ENCODE data around the gene GHRHR.
A peak's percentile ranks its signal among the peaks of the same experiment; 100 is the strongest.

GHRHR gene

DNA sequence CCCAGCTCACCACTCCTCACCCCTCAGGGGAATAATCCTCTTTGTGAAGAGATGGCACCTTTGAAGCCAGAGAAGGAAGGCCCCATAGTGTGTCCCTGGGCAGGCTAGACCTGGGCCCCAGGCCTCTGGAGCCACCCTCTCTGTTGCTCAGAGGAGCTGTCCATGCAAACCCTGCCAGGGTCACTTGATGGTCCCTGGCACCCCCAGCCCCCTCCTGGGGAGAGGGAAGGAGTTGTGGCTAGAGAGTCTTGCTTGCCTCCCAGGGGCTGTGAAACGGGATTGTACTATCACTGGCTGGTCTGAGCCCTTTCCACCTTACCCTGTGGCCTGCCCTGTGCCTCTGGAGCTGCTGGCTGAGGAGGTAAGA is 5.8 kb downstream of the GHRHR start:
- no peak for DNase-seq

DNA sequence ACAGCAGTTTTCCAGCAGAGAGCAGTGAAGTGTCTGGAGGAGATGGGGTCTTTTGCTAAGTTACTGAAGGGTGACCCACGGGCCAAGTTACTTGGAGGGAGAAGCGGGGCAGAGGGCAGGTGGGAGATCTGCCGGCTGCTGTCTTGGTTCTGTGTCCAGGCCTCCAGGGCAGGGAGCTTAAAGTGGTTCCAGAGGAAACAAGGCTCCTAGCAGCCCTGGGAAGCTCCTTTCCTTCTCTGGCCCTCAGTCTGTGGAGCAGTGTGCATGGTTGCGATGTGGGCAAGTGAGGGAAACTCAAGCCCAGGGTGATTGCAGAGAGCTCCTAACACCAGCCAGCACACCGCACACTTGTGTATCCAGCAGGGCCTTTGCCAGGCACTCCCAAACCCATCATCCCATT is 6.3 kb downstream of the GHRHR start:
- DNase-seq, result no peak

DNA sequence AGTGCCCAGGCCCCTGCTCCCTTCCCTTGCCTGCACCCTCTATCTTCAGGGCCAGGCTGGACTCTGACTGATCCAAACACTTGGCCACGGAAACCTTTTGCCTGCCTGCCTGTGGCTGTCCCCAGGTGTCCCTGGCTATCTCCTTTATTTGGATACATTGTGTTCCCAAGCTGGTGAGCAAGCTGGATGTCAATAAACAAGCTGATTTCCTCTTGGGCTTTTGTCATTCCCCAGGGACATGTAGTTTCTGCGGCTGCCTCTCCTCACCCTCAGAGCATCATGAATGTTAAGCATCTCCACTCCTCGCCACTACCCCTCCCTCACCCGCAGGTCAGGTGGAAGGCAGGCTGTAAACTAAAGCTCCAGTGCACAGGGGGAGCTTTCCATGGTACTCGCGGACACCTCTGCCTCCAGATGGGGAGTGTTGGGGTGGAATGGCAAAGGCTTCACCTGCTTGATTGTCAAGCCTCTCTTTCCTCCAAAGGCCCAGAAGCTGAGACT is 6.9 kb downstream of the GHRHR start:
- no peak for DNase-seq

DNA sequence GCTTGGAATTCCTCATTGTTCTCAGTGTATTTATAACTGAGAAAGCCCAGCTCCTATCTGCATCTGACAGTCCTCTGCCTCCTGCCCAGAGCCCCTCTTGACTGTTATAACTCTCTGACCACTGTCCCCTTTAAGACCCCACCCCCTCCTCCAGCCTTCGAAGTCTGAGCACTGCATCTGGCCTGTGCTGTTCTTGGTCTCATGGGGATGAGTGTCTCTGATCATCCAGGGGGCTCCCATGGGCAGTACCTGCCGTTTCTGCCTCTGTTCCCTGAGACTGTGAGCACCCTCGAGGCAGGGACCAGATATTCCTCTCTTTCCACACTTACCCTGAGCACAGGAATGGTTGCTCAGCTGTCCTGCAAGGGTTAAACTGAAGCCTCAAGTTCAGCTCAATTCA is 7.7 kb downstream of the GHRHR start:
- DNase-seq, result no peak

DNA sequence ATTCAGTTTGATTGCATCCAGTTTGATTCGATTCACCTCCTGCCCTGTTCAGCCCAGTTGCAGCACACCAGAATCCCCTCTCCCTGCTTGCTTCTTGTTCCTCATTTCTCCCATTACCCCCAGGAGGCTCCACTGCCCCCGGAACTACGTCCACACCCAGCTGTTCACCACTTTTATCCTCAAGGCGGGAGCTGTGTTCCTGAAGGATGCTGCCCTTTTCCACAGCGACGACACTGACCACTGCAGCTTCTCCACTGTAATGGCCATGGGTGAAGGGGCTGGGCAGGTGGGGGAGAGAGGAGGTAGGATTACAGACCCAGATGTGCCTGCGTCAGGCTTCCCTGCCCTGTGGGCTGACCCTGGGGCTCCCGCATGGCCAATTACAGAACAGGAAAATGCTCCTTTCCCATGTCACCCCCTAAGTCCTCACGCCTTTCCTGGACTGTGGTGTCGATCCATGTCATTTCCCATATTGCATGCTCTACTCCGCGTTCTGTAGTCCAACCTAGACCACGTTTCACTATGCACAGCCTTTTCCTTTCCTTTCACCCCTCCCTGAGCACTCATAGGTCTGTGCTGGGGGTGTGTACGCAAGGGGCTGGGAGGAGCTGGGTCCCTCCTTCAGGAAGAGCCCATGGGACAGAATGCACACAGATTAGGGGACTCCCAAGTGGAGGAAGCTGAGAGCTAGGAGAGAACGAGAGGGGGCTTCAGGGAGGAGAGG is 8.2 kb downstream of the GHRHR start:
- DNase-seq, result no peak

DNA sequence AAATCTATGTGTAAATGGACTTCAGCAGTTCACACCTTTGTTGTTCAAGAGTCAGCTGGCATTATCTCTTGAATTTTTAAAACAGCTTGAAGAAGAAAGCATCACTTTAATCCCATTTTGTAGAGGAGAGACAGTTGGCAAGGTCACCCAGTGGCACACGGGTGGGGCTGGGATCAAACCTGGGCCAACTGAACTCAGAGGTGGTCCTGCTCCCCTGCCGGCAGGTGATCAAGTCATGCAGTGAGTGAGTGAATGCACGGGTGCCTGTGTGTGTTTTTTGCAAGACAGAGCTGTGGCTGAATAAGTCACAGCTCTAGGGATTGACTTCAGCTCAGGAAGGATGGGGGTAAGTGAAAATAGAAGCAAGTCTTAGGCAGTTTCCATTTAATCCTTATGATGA is 9.5 kb downstream of the GHRHR start:
- DNase-seq, result no peak

DNA sequence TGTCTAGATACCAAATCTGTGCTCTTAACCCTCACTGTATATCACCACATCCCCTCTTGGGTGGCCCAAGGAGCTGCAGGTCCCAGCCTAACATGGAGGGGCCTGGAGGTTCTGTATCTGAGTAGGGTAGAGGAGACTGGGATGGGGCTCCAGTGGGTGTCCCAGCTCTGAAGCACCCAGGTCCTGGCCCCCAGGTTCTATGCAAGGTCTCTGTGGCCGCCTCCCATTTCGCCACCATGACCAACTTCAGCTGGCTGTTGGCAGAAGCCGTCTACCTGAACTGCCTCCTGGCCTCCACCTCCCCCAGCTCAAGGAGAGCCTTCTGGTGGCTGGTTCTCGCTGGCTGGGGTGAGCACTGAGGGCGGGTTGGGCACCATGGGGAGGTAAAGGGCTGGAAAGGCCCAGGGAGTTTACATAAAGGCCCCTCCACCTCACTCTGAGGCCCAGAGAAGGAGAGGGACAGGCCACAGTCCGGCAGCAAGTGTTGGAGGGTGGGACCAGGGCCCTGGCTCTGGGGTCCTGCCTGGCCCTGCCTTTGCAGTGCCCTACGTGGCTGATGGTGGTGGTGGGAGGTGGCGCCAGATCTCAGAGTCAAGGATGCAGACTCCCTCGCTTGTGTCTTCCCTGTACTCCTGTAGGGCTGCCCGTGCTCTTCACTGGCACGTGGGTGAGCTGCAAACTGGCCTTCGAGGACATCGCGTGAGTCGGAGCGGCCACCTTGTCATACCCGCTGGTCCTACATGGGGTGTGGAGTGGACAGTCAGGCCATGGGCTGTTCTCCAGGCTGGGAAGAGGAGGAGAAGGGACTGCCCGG is 10.2 kb downstream of the GHRHR start:
- no peak for DNase-seq

DNA sequence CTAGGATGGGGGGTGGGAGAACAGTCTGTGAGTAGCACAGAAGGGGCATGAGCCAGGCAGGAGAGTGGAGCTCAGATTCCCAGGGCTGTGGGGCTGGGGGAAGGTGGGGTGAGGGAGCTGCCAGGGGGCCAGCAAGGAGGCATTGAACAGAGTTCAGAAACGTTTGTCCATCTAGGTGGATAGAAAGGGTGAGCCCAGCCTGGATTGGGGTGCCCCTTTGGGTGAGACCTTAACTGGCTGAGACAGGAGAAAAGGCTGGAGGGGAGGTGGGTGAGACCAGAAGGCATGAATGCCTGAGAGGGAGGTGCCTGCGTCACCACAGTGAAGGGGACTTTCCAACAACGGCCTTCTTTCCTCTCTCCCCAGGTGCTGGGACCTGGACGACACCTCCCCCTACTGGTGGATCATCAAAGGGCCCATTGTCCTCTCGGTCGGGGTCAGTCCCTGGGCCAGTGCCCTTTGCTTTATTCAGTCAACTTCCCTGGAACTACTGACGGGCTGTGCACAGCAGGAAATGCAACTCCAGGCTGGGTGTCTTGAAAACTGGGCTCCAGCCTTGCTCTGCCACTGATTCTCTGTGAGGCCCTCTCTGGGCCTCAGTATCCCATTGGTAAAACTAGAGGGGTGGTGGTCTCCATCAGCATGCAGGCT is 11.0 kb downstream of the GHRHR start:
- peak; percentile 23 for DNase-seq

DNA sequence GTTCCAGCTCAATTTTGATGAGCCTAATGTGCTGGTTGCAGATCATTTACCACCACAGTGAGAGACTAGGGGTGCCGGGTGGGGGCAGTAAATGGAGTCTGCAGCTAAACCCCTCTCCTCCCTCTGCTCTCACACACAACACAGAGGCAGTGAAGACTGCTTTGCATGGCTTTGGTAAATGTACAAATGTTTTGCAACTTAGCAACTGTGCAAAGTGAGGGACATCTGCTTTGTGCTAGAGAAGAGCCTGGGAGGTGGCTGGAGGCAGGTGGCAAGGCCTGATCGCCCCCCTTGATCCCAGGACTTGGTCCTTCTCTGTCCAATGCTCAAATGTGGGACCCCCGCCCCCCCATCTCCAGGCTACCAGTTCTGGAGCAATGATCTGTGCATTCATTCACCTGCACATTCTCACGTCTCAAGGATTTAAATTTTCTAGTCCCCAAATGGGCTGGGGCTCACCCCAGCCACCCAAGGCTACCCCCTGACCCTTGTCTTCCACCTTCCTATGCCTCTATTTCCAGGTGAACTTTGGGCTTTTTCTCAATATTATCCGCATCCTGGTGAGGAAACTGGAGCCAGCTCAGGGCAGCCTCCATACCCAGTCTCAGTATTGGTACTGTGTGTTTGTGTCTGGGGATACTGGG is 11.6 kb downstream of the GHRHR start:
- DNase-seq, result no peak

DNA sequence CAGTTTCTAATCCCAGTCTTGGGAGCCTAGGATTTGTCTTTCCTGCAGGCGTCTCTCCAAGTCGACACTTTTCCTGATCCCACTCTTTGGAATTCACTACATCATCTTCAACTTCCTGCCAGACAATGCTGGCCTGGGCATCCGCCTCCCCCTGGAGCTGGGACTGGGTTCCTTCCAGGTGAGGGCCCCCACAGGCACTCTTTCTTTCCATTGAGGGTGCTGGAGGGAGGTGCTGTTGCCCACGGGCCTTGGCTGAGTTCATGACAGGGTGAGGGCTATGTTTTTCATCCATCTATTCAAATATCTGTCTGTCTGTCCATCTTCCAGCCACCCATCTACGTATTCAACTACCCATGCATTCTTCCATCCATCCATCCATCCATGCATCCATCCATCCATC is 12.6 kb downstream of the GHRHR start:
- no peak for DNase-seq

DNA sequence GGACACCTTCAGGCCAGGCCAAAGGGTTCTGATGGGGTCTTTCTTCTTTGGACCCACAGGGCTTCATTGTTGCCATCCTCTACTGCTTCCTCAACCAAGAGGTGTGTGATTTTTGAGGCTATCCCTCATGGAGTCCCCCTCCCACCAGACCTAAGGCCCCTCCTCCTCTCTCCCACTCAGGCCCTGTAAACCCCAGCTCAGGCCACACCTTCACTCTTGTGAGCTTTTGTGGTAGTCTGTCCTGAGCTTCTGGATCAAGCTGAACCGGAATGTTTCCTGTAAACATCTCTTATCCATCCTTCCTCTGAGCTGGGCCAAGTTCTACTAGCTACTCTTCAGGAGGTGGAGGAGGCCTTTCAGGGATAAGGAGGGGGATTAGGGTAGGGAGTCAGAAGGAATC is 13.5 kb downstream of the GHRHR start:
- no peak for DNase-seq

DNA sequence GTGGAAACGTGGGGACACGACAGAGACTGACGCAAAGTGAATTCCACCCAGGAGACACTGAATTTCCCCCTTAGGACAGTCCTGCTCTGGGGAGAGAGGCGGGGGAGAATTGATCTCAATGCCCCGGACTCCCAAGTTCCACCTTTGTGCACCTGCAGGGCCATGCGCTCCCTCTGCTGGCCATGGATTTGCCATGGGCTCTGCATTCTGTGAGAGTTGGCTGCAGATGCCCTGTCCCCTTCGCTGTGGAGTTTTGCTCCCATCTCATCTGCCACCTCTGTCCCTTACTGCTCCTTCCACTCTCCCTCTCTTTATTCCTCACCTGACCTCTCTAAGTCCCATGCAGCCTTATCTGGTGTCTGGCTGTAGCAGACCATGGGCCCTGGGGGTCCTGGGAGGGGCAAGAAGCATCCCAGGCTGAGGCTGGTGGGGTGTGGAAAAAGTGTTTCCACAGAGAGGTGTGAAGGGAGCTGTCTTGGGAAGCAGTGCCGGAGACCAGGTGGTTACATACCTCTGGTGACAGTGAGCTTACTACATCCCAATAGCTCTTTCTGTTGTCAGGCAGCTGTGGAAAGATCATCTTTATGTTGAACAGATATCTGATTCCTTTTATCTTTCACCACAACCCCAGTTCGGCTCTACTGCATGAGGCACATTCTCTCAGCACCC is 14.3 kb downstream of the GHRHR start:
- peak; percentile 10 for DNase-seq

DNA sequence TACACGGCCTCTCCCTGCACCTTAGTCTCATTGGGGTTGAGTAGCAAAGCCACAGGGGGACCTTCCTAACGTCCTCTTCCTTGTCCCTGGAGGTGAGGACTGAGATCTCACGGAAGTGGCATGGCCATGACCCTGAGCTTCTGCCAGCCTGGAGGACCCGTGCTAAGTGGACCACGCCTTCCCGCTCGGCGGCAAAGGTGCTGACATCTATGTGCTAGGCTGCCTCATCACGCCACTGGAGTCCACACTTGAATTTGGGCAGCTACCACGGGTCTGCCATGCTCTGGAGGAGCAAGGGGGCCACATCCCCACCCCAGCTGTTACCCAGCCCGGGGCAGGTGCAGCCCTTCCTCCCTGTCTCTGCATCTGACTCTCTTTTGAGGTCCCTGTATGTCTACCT is 15.3 kb downstream of the GHRHR start:
- no peak for DNase-seq

DNA sequence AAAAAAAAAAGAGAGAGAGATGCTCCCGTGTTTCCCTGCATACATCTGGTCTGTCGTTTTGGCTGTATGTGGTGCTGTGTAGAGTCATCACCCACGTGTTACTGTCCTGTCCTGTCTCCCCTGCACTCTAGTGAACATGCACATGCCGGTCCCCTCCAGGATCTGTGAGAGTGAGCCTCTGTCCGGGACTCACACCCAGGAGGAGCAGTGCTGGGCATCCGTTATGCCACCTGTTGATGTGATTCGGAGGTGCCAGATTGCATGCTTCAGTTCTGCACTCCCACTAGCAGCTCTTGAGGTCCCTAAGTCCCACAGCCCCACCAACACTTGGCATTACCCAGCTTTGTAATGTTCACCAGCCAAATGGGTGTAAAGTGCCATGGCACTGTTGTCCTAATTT is 16.4 kb downstream of the GHRHR start:
- DNase-seq, result no peak

DNA sequence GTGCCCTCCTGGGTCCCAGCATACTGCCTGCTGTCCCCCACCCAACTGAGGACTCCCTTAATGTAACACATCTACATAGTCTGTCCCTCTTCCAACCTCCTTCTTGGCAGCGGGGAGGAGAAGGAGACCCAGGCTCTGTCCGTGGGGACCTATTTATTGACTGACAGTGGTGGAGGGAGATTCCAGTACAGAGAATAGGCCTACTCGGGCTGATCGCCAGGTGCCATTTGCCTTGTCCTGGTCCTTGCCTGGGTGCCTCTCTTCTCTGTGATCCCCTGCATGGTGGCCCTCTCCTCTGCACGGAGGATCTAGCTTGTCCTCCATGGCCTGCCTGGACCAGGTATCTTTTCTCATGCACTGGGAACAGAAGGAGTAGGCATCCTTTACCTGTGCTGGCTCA is 17.0 kb downstream of the GHRHR start:
- DNase-seq, result no peak

DNA sequence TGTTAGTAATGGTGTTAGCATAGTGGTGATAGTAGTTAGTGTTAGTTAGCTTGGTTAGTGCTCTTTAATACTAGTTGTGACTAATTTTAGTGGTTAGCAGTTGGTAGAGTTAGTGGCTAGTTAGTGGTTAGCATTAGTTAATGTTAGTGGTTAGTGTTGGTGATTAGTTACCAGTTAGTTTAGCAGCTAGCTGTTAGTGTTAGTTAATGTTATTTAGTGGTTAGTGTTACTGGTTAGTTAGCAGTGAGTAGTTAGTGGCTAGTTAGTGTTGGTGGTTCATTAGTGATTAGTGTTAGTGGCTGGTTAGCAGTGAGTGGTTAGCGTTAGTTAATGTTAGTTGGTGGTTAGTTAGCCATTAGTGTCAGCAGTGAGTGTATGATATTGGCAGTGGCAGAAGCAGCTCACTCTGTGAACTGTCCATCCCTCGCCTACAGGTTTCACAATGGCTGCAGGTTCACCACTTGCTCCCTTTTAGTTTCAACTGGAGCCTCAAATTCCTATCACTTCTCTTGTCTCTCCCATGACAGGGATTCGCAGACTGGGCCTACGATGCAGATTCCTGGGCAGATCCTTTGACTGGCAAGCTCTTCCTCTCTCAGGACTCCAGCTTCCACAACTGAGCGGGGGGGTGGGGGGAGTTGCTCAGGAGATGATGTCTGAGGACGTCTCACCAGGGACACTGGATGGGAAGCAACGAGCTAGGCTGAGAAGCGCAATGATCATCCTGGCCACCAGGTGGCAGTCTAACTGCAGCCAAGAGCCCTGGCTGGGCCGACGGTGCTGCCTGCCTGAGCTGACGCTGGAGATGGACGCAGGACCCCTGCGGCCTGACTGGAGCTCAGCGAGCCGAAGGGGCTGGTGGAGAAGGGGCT is 19.5 kb downstream of the GHRHR start:
- peak; percentile 67 for DNase-seq

DNA sequence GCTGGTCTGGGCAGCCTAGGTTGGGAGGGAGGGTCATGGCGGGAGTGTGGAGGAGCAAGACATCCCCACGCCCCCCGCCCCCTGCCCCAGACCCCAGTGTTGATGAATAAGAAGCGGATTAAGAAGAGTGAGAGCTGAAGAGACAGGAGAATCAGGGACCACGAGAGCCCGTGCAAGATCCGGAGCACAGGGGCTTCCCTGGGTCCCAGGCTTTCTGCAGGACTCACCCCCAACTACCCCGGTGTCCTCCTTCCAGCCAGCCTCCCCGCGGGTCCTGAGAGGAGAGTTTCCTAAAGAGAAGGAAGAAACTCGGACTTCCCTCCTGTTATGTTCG is 20.1 kb downstream of the GHRHR start:
- DNase-seq, result no peak

DNA sequence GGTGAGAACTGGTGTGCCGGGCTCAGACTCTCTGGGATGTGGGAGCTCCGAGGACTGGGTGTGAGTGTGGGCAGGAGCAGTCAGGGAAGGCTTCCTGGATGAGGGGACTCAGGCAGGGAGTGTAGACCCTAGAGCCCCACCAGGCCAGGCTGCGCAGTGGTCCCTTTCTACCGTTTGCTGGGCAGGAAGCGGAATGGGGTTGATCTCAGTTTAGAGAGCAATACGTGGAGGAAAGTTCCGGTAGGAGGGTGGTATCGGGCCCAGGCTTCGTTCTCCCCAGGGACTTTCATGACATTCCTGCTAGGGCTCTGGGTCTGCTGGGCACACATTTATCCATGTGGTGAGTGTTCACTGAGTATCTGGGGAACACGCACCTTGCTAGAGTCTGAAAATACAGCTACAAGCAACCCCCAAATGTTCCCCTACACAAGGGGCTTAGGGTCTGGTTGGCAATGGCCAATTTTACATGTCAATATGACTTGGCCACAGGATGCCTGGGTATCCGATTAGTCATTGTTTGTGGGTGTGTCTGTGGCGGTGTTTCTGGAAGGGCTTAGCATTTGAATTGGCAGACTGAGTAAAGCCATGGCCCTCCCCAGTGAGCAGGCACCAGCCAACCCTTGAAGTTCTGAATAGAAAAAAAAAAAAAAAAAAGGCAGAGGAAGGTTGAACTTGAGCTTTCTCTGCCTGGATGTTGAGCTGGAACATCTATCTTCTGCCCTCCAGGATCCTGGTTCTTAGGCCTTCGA is 20.8 kb downstream of the GHRHR start:
- no peak for DNase-seq

DNA sequence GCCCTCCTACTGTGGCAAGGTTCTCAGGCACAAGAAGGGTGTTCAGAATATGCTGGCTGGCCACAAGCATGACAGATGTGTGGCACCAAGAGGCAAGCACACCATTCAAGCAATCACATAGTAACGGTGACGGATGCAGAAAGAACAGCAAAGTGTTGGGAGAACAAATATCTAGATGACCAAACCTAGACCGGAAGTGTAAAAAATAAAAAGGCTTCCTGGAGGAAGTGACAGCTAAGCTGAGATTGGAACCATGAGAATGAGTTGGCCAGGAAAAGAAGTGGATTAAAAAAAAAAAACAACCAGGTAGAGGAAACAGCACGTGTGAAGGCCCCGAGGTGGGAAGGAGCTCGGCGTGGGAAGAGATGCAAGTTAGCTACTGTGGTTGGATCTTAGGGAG is 22.0 kb downstream of the GHRHR start:
- no peak for DNase-seq

DNA sequence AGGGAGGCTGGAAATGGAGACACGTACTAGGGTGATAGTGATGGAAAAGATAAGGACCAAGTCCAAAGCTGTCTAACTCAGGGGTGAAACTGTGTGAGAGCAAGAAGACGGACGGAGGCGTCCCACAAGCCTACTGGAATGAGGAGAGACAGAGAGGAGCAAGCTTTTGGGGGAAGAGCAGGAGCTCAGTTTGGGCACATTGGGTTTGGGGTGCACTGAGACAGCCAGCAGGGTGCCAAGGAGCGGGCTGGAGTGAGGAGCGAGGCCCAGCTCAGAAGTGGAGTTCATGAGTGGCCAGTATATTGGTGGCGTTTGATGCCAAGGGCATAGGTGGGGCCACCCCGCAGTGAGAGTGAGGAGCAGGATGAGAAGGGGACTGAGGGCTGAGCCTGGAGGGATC is 22.6 kb downstream of the GHRHR start:
- DNase-seq, result no peak

DNA sequence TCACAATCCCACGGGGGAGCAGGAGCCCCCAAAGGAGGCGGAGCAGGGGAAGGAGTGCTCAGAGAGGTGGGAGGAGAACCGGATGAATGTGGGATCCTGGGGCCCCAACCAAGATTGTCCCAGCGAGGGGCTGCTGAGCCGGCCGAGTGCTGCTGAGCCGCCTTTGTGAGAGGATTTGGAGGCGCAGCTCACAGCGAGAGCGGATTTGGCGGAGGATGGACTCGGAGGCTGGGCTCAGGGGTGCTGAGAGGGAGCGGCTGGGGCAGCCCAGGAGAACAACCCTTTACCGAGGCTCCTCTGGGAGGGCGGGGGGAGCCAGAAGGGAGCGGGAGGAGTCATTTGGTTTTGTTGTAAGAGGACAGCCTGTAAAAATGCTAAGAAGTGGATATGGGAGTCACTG is 23.0 kb downstream of the GHRHR start:
- DNase-seq, result no peak
